ENCODE measurements around the gene TRIM7. TPM values are rescaled to one million over a fixed set of nuclear protein-coding genes. Genes with fewer than 3 reads are reported as not detected.

TRIM7 gene
- total and polyA plus RNA-seq, 9 of the 15 experiments (the other 6 are each of a cell fraction or from before 2014, with no cell fraction given) = 2.6 to 14.9 (median 8.9) TPM

DNA sequence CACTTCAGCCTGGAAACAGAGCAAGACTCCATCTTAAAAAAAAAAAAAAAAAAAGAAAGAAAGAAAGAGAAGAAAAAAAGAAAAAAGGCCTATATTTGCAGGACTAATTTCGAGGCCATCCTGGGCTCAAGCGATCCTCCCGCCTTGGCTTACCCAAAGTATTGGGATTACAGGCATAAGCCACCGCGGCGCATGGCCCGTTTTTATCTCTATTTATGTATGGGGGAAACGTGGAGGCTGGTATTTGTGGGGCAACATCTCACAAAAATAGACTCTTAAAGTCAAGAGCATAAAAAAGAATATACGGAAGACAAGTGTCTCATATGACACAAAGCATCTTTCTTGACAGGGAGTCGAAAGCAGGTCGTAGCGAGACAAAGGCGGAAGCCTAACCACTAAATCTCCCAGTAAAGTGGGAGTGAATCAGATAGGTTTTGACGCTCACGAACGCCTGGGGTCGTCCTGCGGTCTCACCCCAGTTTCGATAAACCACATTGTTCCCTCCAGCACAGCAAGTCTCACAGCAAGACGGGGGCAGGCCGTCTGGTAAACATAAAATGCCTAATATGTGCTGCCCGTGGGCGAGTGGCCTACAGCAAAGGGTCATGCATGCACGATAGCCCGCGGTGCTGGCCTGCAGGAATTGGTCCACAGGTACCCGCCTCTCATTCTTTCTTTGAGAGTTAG, 16.3 kb upstream of the TRIM7 start (continued):
- TF ChIP-seq, protein P1, sequence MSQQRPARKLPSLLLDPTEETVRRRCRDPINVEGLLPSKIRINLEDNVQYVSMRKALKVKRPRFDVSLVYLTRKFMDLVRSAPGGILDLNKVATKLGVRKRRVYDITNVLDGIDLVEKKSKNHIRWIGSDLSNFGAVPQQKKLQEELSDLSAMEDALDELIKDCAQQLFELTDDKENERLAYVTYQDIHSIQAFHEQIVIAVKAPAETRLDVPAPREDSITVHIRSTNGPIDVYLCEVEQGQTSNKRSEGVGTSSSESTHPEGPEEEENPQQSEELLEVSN (IDR thresholded peaks at IDR 0.05; ENCODE audit: borderline replicate concordance in 1 of 2, extremely low read depth in 1 of 2, insufficient read depth in 1 of 2, insufficient read length in 1 of 2, low read depth in 1 of 2, low read length in 1 of 2, poor library complexity in 1 of 2, severe bottlenecking in 1 of 2) = peak; percentile 22 to 38
- TF ChIP-seq, protein P2, sequence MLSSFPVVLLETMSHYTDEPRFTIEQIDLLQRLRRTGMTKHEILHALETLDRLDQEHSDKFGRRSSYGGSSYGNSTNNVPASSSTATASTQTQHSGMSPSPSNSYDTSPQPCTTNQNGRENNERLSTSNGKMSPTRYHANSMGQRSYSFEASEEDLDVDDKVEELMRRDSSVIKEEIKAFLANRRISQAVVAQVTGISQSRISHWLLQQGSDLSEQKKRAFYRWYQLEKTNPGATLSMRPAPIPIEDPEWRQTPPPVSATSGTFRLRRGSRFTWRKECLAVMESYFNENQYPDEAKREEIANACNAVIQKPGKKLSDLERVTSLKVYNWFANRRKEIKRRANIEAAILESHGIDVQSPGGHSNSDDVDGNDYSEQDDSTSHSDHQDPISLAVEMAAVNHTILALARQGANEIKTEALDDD (IDR thresholded peaks at IDR 0.05) = no peak
- TF ChIP-seq CXXC5 (CRISPR knock-in tag; IDR thresholded peaks at IDR 0.05) (0 out of 2 replicates have a peak, but pooled peaks have one; percentile 46), ZNF224 (CRISPR knock-in tag; IDR thresholded peaks at IDR 0.05) (0 out of 2 replicates have a peak, but pooled peaks have one; percentile 17), SMAD4 (CRISPR knock-in tag; conservative IDR thresholded peaks at IDR 0.05) (peak; percentile 24; the same call in 1 of the 2 replicates), ZKSCAN8 (CRISPR knock-in tag; IDR thresholded peaks at IDR 0.05) (peak; percentile 97), EGR1 (conservative IDR thresholded peaks at IDR 0.05) (peak; percentile 75), L3MBTL2 (IDR thresholded peaks at IDR 0.05) (peak; percentile 15), ZNF764 (CRISPR knock-in tag; IDR thresholded peaks at IDR 0.05; ENCODE audit: low read depth) (0 out of 2 replicates have a peak, but pooled peaks have one; percentile 7), ZNF408 (CRISPR knock-in tag; IDR thresholded peaks at IDR 0.05; ENCODE audit: low read depth) (no peak), SOX6 (IDR thresholded peaks at IDR 0.05) (0 out of 2 replicates have a peak, but pooled peaks have one; percentile 7), SPI1 (IDR thresholded peaks at IDR 0.05; ENCODE audit: borderline replicate concordance, low read depth, low read length) (0 out of 2 replicates have a peak, but pooled peaks have one; percentile 18), PHF8 (IDR thresholded peaks at IDR 0.05; ENCODE audit: borderline replicate concordance, low read length) (peak; percentile 23; the same call in 1 of the 2 replicates), POLR2A (conservative IDR thresholded peaks at IDR 0.05) (no peak)
- TF ChIP-seq, protein P3, sequence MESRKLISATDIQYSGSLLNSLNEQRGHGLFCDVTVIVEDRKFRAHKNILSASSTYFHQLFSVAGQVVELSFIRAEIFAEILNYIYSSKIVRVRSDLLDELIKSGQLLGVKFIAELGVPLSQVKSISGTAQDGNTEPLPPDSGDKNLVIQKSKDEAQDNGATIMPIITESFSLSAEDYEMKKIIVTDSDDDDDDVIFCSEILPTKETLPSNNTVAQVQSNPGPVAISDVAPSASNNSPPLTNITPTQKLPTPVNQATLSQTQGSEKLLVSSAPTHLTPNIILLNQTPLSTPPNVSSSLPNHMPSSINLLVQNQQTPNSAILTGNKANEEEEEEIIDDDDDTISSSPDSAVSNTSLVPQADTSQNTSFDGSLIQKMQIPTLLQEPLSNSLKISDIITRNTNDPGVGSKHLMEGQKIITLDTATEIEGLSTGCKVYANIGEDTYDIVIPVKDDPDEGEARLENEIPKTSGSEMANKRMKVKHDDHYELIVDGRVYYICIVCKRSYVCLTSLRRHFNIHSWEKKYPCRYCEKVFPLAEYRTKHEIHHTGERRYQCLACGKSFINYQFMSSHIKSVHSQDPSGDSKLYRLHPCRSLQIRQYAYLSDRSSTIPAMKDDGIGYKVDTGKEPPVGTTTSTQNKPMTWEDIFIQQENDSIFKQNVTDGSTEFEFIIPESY (CRISPR knock-in tag; IDR thresholded peaks at IDR 0.05) = 0 out of 2 replicates have a peak, but pooled peaks have one; percentile 9
- TF ChIP-seq, protein P4, sequence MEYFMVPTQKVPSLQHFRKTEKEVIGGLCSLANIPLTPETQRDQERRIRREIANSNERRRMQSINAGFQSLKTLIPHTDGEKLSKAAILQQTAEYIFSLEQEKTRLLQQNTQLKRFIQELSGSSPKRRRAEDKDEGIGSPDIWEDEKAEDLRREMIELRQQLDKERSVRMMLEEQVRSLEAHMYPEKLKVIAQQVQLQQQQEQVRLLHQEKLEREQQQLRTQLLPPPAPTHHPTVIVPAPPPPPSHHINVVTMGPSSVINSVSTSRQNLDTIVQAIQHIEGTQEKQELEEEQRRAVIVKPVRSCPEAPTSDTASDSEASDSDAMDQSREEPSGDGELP (CRISPR knock-in tag; IDR thresholded peaks at IDR 0.05; ENCODE audit: borderline replicate concordance) = peak; percentile 46; the same call in 1 of the 2 replicates
